COLO668 (cell line): Measurements from ENCODE around the gene KATNBL1.

Source experiments
- DNase-seq: peaks from one replicate; lab custom pipeline; 2025; ENCODE audit not compliant: unreplicated experiment; lab: John Stamatoyannopoulos, UW

The KATNBL1 gene

GRCh38 chr15:34119291-34119690 is 90.6 kb downstream of the KATNBL1 start:
- no peak for DNase-seq

- DNase-seq, result no peak
Measured at GRCh38 chr15:34116620-34117019, 93.3 kb downstream of the KATNBL1 start.

GRCh38 chr15:34114739-34115138 is 95.2 kb downstream of the KATNBL1 start:
- DNase-seq, result no peak

- no peak for DNase-seq
Measured at GRCh38 chr15:34114215-34114614, 95.7 kb downstream of the KATNBL1 start.

- DNase-seq, result no peak
Measured at GRCh38 chr15:34111488-34111887, 98.4 kb downstream of the KATNBL1 start.

- DNase-seq, result no peak
Measured at GRCh38 chr15:34109797-34110663, 99.9 kb downstream of the KATNBL1 start.

GRCh38 chr15:34107315-34107714 is 102.6 kb downstream of the KATNBL1 start:
- no peak for DNase-seq

- no peak for DNase-seq
Measured at GRCh38 chr15:34106423-34106822, 103.5 kb downstream of the KATNBL1 start.

- DNase-seq, result no peak
Measured at GRCh38 chr15:34102175-34102925, 107.5 kb downstream of the KATNBL1 start.

GRCh38 chr15:34101366-34102174 is 108.3 kb downstream of the KATNBL1 start, which contains the start of the genes EMC7 and PGBD4:
Gene EMC7 (minus strand): TSS chr15:34101862. CDS start chr15:34101839, 23 bp downstream.
Gene PGBD4 (plus strand): TSS chr15:34102083. CDS start chr15:34102532, 449 bp downstream.
- DNase-seq, result peak; percentile 98

GRCh38 chr15:34099914-34100313 is 110.0 kb downstream of the KATNBL1 start:
- no peak for DNase-seq
